GM18867 (cell line): ENCODE measurements around the gene TDRD7.

Experiments used
- ATAC-seq: cut with Tn5 transposase; IDR thresholded peaks from one replicate; pipeline ENCODE4 v1.9.1; 2021; ENCODE audit warnings: mild to moderate bottlenecking, moderate library complexity; ENCODE audit not compliant: unreplicated experiment

The TDRD7 gene

GRCh38 chr9:97387936-97388684, 23.8 kb upstream of the TDRD7 start:
- no peak for ATAC-seq

- ATAC-seq, result peak; percentile 67
Measured at GRCh38 chr9:97388721-97389238, 23.1 kb upstream of the TDRD7 start.

GRCh38 chr9:97389249-97389648, 22.6 kb upstream of the TDRD7 start:
- ATAC-seq, result no peak

- ATAC-seq, result no peak
Measured at GRCh38 chr9:97390791-97391406, 21.0 kb upstream of the TDRD7 start.

GRCh38 chr9:97394881-97395280, 17.0 kb upstream of the TDRD7 start:
- no peak for ATAC-seq

- ATAC-seq, result no peak
Measured at GRCh38 chr9:97395745-97396144, 16.2 kb upstream of the TDRD7 start.

- no peak for ATAC-seq
Measured at GRCh38 chr9:97396256-97396655, 15.6 kb upstream of the TDRD7 start.

GRCh38 chr9:97397220-97397619, 14.7 kb upstream of the TDRD7 start:
- ATAC-seq, result peak; percentile 35

GRCh38 chr9:97398999-97399758, 12.7 kb upstream of the TDRD7 start:
- ATAC-seq, result peak; percentile 78

GRCh38 chr9:97403746-97404316, 8.1 kb upstream of the TDRD7 start:
- no peak for ATAC-seq

GRCh38 chr9:97405551-97405950, 6.3 kb upstream of the TDRD7 start:
- ATAC-seq, result no peak

- ATAC-seq, result no peak
Measured at GRCh38 chr9:97406620-97407177, 5.2 kb upstream of the TDRD7 start.

GRCh38 chr9:97408562-97408961, 3.3 kb upstream of the TDRD7 start:
- no peak for ATAC-seq

GRCh38 chr9:97411440-97411788, 482 bp upstream of the TDRD7 start:
- ATAC-seq, result peak; percentile 9

- ATAC-seq, result peak; percentile 8
Measured at GRCh38 chr9:97412626-97413385, 910 bp downstream of the TDRD7 start.

GRCh38 chr9:97413462-97413861, 1.6 kb downstream of the TDRD7 start:
- ATAC-seq, result no peak

- ATAC-seq, result no peak
Measured at GRCh38 chr9:97415146-97415545, 3.2 kb downstream of the TDRD7 start.

- ATAC-seq, result no peak
Measured at GRCh38 chr9:97418880-97419279, 7.0 kb downstream of the TDRD7 start.

- no peak for ATAC-seq
Measured at GRCh38 chr9:97419309-97419867, 7.5 kb downstream of the TDRD7 start.

- no peak for ATAC-seq
Measured at GRCh38 chr9:97425336-97425972, 13.6 kb downstream of the TDRD7 start.
